Measurements from ENCODE around the gene SUFU.

DNA sequence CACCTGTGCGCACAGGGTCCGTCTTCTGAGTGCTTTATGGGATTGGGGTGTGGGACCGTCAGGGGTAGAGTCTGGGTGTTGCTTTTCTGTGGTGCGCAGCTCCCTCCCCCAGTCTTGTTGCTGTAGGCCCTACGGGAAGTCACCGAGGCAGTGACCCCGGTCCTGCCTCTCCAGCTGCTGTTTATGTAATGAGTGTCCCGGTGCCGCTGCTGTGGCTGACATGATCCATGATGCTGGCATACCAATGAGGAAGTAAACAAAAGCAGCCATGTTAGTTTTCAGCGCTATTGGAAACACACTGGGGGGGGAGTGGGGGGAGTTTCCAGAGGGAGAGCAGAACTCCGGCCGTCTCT is 141.6 kb downstream of the SUFU start:
- TF ChIP-seq ZNF384 (IDR thresholded peaks at IDR 0.05) (no peak), FOXK2 (IDR thresholded peaks at IDR 0.05) (no peak), ARNT (IDR thresholded peaks at IDR 0.05) (no peak)
